HepG2 (cell line): ENCODE data around the gene UAP1. TPM values are rescaled to one million over a fixed set of nuclear protein-coding genes. Genes with fewer than 3 reads are reported as not detected.
"Not testable (repeated sequence)": the region's sequence is repeated elsewhere in the genome, so short reads cannot be mapped to it uniquely, and the experiment has no call there.

Experiments used
- ATAC-seq: fragments of 200-7000 bp; cut with Tn5 transposase; 3 replicates; pipeline ENCODE4 v1.9.1; 2020; ENCODE audit warnings: mild to moderate bottlenecking, moderate library complexity
- BruUV-seq: library from RNA; stranded (reverse); fragments of 400-500 nt; replicated peaks from 2 replicates; lab custom pipeline; 2021; lab: Mats Ljungman, UMichigan
- CTCF ChIA-PET: fragments of 300-600 bp; formaldehyde crosslinking; extraction: SDS; loops from one replicate; lab custom pipeline; 2021; ENCODE audit warnings: low total read pairs, inconsistent platforms, low intra/inter-chr PET ratio; lab: Yijun Ruan, JAX
- POLR2A ChIA-PET: fragments of 350-600 bp; sonication (Branson Sonifier 250); formaldehyde crosslinking; loops from one replicate; lab custom pipeline; 2020; ENCODE audit warnings: antibody characterized with exemption, inconsistent platforms; lab: Yijun Ruan, JAX
- DNase-seq: peaks from one replicate; pipeline ENCODE4 v3.0.0-alpha.2; 2015; ENCODE audit warnings: low spot score
- FAIRE-seq: peaks from 3 replicates; lab custom pipeline; 2011; peaks lifted over from hg19 to GRCh38; lab: Jason Lieb, UNC
- H2AFZ ChIP-seq: one replicate; pipeline ENCODE4 v1.6.1; 2011; ENCODE audit warnings: low read length, inconsistent platforms
- H3K27ac ChIP-seq: fragments of 300-600 bp; 3 replicates; pipeline ENCODE4 v1.8.0; 2011; ENCODE audit warnings: mixed run types, mild to moderate bottlenecking, mixed read lengths, low read length, inconsistent platforms; ENCODE audit not compliant: insufficient read depth; ENCODE audit errors: extremely low read length
- H3K27me3 ChIP-seq, 2 experiments: fragments of 200-600 bp in 1 of 2; 2 replicates in 1 of 2; 3 replicates in 1 of 2; pipeline versions ENCODE4 v1.6.0 to v1.8.0; 2011; ENCODE audit warnings: low read length in 2 of 2, mild to moderate bottlenecking in 2 of 2, moderate library complexity in 2 of 2, inconsistent platforms in 1 of 2; ENCODE audit not compliant: insufficient read depth in 2 of 2, control insufficient read depth in 1 of 2
- H3K36me3 ChIP-seq, 2 experiments: fragments of 200-600 bp in 1 of 2; replicated peaks in 1 of 2; 2 replicates in 1 of 2; 3 replicates in 1 of 2; pipeline versions ENCODE4 v1.5.1 to v1.8.0; 2011; ENCODE audit warnings: low read length in 2 of 2, inconsistent platforms in 1 of 2; ENCODE audit not compliant: insufficient read depth in 2 of 2, control insufficient read depth in 1 of 2
- H3K4me1 ChIP-seq: 2 replicates; pipeline ENCODE4 v1.5.1; 2012; ENCODE audit warnings: low read length, inconsistent platforms; ENCODE audit not compliant: insufficient read depth
- H3K4me2 ChIP-seq: 2 replicates; pipeline ENCODE4 v1.6.0; 2011; ENCODE audit warnings: low read depth, low read length, inconsistent platforms
- H3K4me3 ChIP-seq, 3 experiments: fragments of 200-600 bp in 1 of 3; sonication (generic), shearing (Covaris generic) in 1 of 3; replicated peaks in 1 of 3; 2 replicates each; pipeline ENCODE4 v1.5.1; 2011 to 2016; ENCODE audit warnings: low read length in 3 of 3, inconsistent platforms in 2 of 3, low read depth in 2 of 3, mild to moderate bottlenecking in 2 of 3, control low read depth in 1 of 3, mixed read lengths in 1 of 3; ENCODE audit not compliant: insufficient read depth in 1 of 3
- H3K79me2 ChIP-seq: one replicate; pipeline ENCODE4 v1.6.1; 2011; ENCODE audit warnings: low read length, inconsistent platforms; ENCODE audit not compliant: insufficient read depth
- H3K9ac ChIP-seq: 2 replicates; pipeline ENCODE4 v1.6.0; 2011; ENCODE audit warnings: mild to moderate bottlenecking, low read depth, low read length, inconsistent platforms; ENCODE audit not compliant: insufficient read depth
- H3K9me3 ChIP-seq: 2 replicates; pipeline ENCODE4 v1.5.1; 2012; ENCODE audit warnings: mild to moderate bottlenecking, low read length
- H4K20me1 ChIP-seq: 2 replicates; pipeline ENCODE4 v1.6.0; 2011; ENCODE audit warnings: inconsistent platforms, mild to moderate bottlenecking, low read length, moderate library complexity; ENCODE audit not compliant: insufficient read depth
- ASH2L ChIP-seq: fragments of 300-600, 200-600 bp; sonication (generic); IDR thresholded peaks from 2 replicates; pipeline ENCODE4 v1.7.0; 2017; ENCODE audit warnings: low read depth, mild to moderate bottlenecking, moderate library complexity, mixed read lengths, low read length; ENCODE audit not compliant: insufficient read length
- BCL6 ChIP-seq: IDR thresholded peaks from 2 replicates; pipeline ENCODE4 v1.6.1; 2016; ENCODE audit warnings: missing genetic modification reagents, missing compliant biosample characterization
- GATAD2A ChIP-seq: IDR thresholded peaks from 2 replicates; pipeline ENCODE4 v1.6.1; 2016
- IRF2 ChIP-seq: IDR thresholded peaks from 2 replicates; pipeline ENCODE4 v1.6.1; 2018; ENCODE audit warnings: missing genetic modification reagents, missing compliant biosample characterization
- PPARG ChIP-seq: conservative IDR thresholded peaks from 2 replicates; pipeline ENCODE4 v1.6.1; 2016; ENCODE audit warnings: missing biosample characterization, missing genetic modification reagents
- PRPF4 ChIP-seq: fragments of 200-400 bp; formaldehyde crosslinking; IDR thresholded peaks from 2 replicates; pipeline ENCODE4 v1.6.1; 2016; ENCODE audit warnings: low read length, low read depth; ENCODE audit not compliant: poor library complexity, severe bottlenecking
- SNRNP70 ChIP-seq: fragments of 200-400 bp; formaldehyde crosslinking; IDR thresholded peaks from 2 replicates; pipeline ENCODE4 v1.6.1; 2017; ENCODE audit warnings: mild to moderate bottlenecking, low read depth, low read length, moderate library complexity
- ZNF101 ChIP-seq: sonication (generic); formaldehyde crosslinking; IDR thresholded peaks from 2 replicates; pipeline ENCODE4 v1.4.0; 2020; ENCODE audit warnings: mild to moderate bottlenecking, low read depth, missing genetic modification reagents, borderline replicate concordance
- ZNF441 ChIP-seq: sonication (generic); formaldehyde crosslinking; IDR thresholded peaks from 2 replicates; pipeline ENCODE4 v1.7.0; 2021; ENCODE audit warnings: missing genetic modification reagents, borderline replicate concordance
- ZSCAN12 ChIP-seq: sonication (generic); formaldehyde crosslinking; IDR thresholded peaks from 2 replicates; pipeline ENCODE4 v1.9.0; 2021; ENCODE audit warnings: mild to moderate bottlenecking, missing genetic modification reagents
- WGBS: methylation state at CpG from one replicate; pipeline ENCODE4 v1.1.6; 2017; ENCODE audit warnings: low lambda C conversion rate; 5-methylcytosine and 5-hydroxymethylcytosine counted together
- in situ Hi-C: cut with HindIII; loops from 2 replicates; pipeline ENCODE4 v1.10.0; 2017; ENCODE audit warnings: low pct_unique_long_range_greater_than_20kb; ENCODE audit not compliant: extremely low pct_ligation_motif_present
- intact Hi-C: fragments of 100-400 bp; cut with micrococcal nuclease; formaldehyde crosslinking; loops from one replicate; pipeline ENCODE4 v1.10.0; 2022; ENCODE audit not compliant: unreplicated experiment
- polyA plus RNA-seq, 8 experiments: library from polyadenylated mRNA; depleted of rRNA in 3 of 8; stranded (reverse) in 7 of 8; unstranded in 1 of 8; fragments of >200 nt; fragmentation: Illumina TruSeq in 4 of 8; extraction: Trizol in 4 of 8; gene quantifications; 2 replicates each; pipeline versions ENCODE4 v1.2.1 to v1.2.3, GENCODE V29; 2011 to 2016; ENCODE audit warnings: low read depth in 4 of 8, missing spikeins in 1 of 8, mixed read lengths in 1 of 8; ENCODE audit not compliant: insufficient read depth in 1 of 8
- total RNA-seq, 5 experiments: library from RNA; depleted of rRNA; stranded (reverse); fragments of >200 nt; fragmentation: Illumina TruSeq; extraction: Trizol; gene quantifications; 2 replicates each; pipeline ENCODE4 v1.2.3, GENCODE V29; 2016; ENCODE audit warnings: low read depth in 1 of 5
- TF ChIP-seq, protein P1 (sequence below): fragments of 450-650 bp; IDR thresholded peaks from 2 replicates; pipeline ENCODE4 v1.6.1; 2017; ENCODE audit warnings: mild to moderate bottlenecking
- TF ChIP-seq, protein P2 (sequence below): sonication (generic); formaldehyde crosslinking; IDR thresholded peaks from 2 replicates; pipeline ENCODE4 v1.4.0; 2020; ENCODE audit warnings: missing genetic modification reagents

The UAP1 gene
- total and polyA plus RNA-seq, 2 of the 13 experiments (the other 11 are each of a cell fraction or from before 2014, with no cell fraction given) = 48.4 to 117 TPM

DNA sequence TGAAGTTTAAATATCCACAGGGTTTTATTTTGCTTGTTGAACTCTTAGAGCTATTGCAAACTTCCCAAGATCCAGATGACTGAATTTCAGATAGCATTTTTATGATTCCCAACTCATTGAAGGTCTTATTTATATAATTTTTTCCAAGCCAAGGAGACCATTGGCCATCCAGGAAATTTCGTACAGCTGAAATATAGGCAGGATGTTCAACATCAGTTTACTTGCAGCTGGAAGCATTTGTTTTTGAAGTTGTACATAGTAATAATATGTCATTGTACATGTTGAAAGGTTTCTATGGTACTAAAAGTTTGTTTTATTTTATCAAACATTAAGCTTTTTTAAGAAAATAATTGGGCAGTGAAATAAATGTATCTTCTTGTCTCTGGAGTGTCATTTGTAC, 37.9 kb downstream of the UAP1 start:
- ATAC-seq (no peak), FAIRE-seq (no peak), DNase-seq (no peak)
- Histone ChIP-seq H2AFZ (no peak overlapping the region), H3K27me3 (no peaks in the 10 kb centered on the region), H3K27ac (no peak overlapping the region), H3K36me3 (peaks cover 3 to 41% of the 10 kb centered on the region in 2 experiments), H3K79me2 (no peaks in the 10 kb centered on the region), H3K4me1 (peaks cover 19% of the 10 kb centered on the region), H3K4me2 (no peak overlapping the region), H3K9me3 (no peaks in the 10 kb centered on the region), H4K20me1 (no peaks in the 10 kb centered on the region), H3K4me3 (no peak overlapping the region), H3K9ac (no peak overlapping the region)
- no TSS peak for BruUV-seq
- in situ Hi-C loops (no loop called here), intact Hi-C loops (loop anchor here (5.0 kb wide), 1 partner anchor 37 kb away; the partner anchor contains the start of gene UAP1)
- ChIA-PET CTCF (no interaction called here), POLR2A (no interaction called here)
- no peak for TF ChIP-seq PRPF4
- TF ChIP-seq ZSCAN12 (CRISPR knock-in tag) = no peak
- TF ChIP-seq ZNF101 (CRISPR knock-in tag) = no peak
- TF ChIP-seq BCL6 (CRISPR knock-in tag) = no peak
- no peak for TF ChIP-seq GATAD2A (CRISPR knock-in tag)
- no peak for TF ChIP-seq ASH2L
- TF ChIP-seq, protein P1, sequence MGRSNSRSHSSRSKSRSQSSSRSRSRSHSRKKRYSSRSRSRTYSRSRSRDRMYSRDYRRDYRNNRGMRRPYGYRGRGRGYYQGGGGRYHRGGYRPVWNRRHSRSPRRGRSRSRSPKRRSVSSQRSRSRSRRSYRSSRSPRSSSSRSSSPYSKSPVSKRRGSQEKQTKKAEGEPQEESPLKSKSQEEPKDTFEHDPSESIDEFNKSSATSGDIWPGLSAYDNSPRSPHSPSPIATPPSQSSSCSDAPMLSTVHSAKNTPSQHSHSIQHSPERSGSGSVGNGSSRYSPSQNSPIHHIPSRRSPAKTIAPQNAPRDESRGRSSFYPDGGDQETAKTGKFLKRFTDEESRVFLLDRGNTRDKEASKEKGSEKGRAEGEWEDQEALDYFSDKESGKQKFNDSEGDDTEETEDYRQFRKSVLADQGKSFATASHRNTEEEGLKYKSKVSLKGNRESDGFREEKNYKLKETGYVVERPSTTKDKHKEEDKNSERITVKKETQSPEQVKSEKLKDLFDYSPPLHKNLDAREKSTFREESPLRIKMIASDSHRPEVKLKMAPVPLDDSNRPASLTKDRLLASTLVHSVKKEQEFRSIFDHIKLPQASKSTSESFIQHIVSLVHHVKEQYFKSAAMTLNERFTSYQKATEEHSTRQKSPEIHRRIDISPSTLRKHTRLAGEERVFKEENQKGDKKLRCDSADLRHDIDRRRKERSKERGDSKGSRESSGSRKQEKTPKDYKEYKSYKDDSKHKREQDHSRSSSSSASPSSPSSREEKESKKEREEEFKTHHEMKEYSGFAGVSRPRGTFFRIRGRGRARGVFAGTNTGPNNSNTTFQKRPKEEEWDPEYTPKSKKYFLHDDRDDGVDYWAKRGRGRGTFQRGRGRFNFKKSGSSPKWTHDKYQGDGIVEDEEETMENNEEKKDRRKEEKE = no peak
- TF ChIP-seq, protein P2, sequence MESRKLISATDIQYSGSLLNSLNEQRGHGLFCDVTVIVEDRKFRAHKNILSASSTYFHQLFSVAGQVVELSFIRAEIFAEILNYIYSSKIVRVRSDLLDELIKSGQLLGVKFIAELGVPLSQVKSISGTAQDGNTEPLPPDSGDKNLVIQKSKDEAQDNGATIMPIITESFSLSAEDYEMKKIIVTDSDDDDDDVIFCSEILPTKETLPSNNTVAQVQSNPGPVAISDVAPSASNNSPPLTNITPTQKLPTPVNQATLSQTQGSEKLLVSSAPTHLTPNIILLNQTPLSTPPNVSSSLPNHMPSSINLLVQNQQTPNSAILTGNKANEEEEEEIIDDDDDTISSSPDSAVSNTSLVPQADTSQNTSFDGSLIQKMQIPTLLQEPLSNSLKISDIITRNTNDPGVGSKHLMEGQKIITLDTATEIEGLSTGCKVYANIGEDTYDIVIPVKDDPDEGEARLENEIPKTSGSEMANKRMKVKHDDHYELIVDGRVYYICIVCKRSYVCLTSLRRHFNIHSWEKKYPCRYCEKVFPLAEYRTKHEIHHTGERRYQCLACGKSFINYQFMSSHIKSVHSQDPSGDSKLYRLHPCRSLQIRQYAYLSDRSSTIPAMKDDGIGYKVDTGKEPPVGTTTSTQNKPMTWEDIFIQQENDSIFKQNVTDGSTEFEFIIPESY (CRISPR knock-in tag) = no peak
- TF ChIP-seq ZNF441 (CRISPR knock-in tag) = no peak
- no peak for TF ChIP-seq IRF2
- no peak for TF ChIP-seq SNRNP70
- no peak for TF ChIP-seq PPARG (CRISPR knock-in tag)
- 96% methylated on average over 1 of the region's 1 CpG for WGBS

DNA sequence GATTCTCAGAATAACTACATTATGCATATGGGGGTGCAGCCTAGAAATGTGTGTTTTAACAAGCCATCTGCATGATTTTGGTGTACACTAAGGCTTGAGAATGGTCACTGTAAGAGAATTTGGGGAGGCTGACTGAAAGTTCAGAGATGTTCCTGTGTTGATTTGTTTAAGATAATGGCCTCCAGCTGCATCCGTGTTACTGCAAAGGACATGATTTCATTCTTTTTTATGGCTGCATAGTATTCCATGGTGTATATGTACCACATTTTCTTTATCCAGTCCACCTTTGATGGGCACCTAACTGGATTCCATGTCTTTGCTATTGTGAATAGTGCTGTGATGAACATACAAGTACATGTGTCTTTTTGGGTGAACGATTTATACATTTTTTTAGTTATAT, 41.6 kb downstream of the UAP1 start:
- ATAC-seq, in situ Hi-C loops, H3K27ac ChIP-seq, H2AFZ ChIP-seq, H4K20me1 ChIP-seq, FAIRE-seq, H3K27me3 ChIP-seq, CTCF ChIA-PET, H3K79me2 ChIP-seq, BruUV-seq, H3K9me3 ChIP-seq, H3K4me1 ChIP-seq, POLR2A ChIA-PET, H3K9ac ChIP-seq, H3K4me2 ChIP-seq, intact Hi-C loops, H3K4me3 ChIP-seq, DNase-seq: not testable (repeated sequence)
- H3K36me3 ChIP-seq = peaks cover 3 to 31% of the 10 kb centered on the region in 2 experiments
- 90% methylated on average over 2 of the region's 2 CpGs for WGBS
